NCI-H2227 (cell line): ENCODE results near the gene PRKAR1B.
"Not testable (repeated sequence)": the region's sequence is repeated elsewhere in the genome, so short reads cannot be mapped to it uniquely, and the experiment has no call there.

Experiments
- DNase-seq: peaks from one replicate; lab custom pipeline; 2025; ENCODE audit not compliant: unreplicated experiment; lab: John Stamatoyannopoulos, UW

The PRKAR1B gene

DNA sequence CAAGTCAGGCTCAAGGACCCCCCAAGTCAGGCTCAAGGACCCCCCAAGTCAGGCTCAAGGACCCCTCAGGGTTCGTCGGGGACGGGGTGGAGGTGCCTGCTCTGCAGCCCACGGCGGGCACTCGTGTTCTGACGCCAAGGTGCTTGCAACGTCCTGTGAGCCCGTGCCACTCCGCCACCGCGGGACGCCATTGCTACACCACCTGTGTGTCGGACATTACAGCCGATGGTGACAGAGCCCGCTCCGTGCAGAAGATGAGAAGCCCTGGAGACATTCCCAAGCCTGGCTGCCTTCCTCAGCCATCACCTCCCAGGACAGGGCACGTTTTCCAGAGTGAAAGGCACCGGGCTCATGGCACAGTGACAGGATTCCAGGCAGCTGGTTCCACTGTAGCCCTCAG lies 98.3 kb downstream of the PRKAR1B start:
- DNase-seq = no peak

DNA sequence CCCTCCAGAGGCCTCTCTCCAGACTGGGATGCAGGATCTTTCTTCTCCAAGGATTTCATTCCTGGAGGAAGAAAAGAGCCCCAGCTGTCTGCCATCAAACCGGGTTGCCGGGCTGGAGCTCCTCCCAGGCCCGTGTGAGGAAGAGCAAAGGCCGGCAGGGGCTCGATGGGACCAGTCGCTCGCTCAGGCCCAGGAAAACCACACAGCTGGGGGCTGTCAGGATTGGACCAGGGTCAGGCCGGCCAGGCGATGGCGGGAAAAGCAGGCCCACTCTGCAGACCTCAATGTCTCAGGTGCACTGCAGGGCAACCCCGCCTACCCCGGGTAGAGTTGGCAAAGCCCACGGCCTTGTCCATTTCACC lies 98.7 kb downstream of the PRKAR1B start:
- no peak for DNase-seq

DNA sequence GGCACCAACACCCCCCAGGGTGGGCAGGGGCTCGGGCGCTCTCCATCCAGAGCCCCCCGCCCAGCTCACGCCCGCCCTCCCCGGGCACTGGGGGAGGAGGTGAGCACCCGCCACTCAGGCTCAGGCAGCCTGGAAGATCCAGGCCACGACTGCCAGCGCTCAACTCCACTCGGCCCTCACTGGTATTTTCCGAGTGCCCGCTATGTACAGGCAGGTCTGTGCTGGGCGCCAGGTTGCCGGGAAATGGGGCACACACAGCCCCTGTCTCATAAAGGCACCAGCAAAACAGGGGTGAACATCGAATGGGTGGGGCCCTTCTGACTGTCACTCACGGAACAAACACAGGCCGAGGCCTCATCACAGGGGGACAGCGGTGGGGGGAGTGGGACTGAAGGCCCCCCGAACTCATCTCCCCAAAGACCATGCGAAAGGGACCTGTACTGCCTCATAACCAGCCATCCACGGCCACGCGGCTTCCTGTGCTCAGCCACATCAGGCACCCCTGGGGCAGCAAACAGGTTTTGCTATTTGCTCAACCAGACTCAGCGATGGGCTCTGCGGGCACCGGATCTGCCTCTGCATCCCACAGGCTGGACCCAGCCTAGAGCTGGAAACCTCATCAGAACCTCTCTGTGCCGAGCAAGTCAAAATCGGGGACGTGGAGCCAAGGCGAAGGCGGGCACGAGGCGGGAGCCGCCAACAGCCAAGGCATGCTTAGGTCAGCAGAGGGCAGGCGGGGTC lies 99.2 kb downstream of the PRKAR1B start:
- no peak for DNase-seq

DNA sequence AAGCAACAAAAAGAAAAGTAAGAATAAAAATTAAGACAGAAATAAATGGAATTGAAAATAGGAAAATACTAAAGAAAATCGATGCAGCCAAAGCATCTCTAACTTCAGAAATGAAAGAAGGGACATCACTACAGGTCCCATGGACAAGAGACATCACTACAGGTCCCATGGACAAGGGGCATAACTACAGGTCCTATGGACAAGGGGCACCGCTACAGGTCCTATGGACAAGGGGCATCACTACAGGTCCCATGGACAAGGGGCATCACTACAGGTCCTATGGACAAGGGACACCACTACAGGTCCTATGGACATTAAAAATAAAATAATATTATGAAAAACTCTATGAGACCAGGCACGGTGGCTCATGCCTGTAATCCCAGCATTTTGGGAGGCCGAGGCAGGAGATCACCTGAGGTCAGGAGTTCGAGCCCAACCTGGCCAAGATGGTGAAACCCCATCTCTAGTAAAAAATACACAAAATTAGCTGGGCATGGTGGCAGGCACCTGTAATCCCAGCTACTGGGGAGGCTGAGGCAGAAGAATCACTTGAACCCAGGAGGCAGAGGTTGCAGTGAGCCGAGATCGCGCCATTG lies 101.6 kb downstream of the PRKAR1B start:
- DNase-seq = no peak

DNA sequence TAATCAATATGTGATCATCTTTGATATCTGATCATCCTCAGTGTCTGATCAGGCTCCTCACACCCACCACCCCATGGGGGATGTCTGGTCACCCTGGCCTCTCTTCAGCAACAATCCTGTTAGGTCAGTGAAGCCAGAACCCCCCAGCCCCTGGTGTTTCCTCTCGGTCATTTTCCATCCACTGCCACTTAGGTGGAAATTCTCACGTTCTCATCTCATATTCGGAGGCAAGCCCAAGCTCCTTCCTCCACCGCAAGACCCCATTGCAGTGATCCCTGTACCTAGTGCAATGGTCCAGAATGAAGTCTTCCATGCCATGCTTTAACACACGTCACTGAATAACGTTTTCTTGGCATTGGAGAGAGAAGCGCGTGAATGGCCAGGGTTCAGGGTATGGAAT lies 103.6 kb downstream of the PRKAR1B start:
- no peak for DNase-seq

DNA sequence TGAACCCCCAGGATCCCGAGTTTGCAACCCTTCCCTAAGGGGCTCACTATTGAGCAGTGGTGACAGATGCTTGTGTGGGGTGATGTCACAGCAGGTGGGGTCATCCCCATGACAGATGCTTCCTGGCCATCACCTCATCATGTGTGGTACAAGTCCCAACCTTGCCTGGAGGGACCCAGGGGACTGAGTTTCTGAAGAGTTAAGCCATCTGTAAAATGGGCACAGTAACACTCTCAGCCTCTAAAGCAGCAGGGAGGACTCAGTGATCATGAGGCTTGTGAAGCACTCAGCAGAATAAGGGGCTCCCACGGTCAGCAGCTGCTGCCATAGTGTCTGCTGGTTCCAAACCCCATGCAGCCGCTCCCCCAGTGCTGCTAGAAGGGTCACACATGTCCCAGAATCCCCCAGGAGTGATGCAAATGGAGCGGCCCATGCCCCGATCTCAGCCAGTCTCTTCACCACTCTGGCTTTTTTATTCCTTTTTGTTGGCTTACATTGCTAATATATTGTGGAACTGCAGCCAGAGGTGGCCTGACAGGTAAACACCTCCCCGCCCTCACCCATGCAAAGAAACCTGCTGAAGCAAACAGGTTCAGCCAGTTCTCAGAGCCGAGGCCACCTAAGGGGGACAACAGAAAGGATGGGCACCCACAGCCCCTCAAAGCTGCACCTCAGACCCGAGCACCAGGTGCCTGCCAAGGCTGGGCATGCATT lies 105.4 kb downstream of the PRKAR1B start:
- DNase-seq = no peak

DNA sequence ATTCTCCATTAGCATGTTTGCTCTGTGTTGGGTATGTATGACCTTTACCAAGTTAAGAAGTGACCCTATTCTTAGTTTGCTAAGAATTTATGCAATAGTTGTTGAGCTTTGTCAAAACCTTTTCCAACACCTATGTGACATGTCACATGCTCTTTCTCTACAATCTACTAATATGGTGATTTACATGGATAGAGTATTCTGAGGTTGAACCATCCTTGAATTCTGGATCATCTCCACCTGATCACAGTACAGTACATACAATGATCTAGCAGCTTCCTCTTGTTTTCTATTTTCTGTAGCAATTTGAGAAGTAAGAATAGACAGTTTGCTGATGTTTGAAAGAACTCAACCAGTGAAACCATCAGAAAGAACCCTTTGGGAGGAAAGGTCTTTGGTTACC lies 106.2 kb downstream of the PRKAR1B start:
- DNase-seq = peak; percentile 4

DNA sequence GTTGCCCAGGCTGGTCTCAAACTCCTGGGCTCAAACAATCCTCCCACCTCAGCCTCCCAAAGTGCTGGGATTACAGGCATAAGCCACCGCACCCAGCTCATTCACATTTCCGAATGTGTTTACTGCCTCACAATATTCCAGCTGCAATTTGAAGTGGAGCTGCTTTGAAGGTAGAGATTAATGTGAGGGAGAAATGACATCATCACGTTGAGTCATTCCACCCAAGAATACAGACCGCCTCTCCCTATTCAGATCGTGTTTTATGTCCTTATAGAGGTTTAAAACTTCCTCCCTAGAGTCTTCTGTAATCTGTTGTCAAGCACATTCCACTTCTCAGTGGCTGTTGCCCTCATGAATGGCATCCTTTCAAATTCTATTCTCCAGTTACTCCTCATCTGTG lies 107.0 kb downstream of the PRKAR1B start:
- DNase-seq = no peak

DNA sequence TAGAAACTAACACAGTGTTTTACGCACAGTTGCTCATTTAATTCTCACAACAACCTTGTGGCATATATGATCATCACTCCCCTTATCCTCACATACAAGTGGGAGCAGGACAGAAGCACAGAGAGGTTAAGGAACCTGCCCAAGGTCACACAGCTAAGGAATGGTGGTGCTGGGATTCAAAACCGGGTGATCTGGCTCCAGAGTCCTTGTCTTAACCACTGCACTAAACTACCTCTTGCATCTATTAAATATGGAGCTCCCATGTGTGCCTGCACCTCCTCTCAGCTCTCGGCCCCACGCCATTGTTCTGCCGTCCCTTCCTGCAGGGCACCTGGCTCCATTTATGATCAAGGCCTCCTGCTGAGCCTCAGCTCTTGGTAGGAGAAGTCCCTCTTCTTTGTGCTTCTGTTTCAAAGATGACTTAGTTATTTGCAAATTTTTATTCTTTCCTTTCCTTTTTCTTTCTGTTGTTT lies 107.7 kb downstream of the PRKAR1B start:
- no peak for DNase-seq

DNA sequence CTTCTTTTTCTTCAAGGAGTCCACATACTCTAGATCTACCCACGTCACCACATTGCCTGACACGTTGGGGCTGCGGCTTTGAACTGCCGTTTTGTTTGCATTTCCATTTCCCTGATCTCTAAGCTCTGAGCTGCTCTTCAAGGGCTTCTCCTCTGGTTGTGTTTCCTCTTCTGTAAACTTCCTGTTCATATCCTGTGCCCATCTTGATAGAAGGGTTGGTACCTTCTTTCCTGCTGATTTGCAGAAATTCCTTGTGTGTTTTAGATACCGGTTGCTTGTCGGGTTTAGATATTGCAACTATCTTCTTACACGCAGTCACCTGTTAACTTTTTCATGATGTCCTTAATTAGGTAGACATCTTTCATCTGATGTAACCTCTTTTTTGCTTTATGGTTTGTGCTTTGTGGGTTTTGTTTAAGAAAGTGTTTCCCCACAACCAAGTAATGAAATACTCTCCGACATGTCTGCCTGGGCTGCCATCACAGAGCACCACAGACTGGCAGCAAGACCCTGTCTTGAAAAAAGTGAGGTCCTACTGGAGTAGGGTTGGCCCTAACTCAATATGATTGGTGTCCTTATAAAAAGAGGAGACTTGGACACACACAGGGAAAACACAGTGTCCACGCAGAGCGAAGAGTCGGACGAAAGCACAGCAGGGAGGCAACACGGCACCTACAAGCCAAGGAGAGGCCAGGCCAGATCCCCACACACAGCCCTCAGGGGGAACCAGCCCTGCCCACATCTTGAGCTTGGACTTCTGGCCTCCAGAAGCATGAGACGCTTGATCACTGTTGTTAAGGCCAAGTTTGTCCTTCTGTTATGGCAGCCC lies 108.3 kb downstream of the PRKAR1B start:
- DNase-seq = no peak

DNA sequence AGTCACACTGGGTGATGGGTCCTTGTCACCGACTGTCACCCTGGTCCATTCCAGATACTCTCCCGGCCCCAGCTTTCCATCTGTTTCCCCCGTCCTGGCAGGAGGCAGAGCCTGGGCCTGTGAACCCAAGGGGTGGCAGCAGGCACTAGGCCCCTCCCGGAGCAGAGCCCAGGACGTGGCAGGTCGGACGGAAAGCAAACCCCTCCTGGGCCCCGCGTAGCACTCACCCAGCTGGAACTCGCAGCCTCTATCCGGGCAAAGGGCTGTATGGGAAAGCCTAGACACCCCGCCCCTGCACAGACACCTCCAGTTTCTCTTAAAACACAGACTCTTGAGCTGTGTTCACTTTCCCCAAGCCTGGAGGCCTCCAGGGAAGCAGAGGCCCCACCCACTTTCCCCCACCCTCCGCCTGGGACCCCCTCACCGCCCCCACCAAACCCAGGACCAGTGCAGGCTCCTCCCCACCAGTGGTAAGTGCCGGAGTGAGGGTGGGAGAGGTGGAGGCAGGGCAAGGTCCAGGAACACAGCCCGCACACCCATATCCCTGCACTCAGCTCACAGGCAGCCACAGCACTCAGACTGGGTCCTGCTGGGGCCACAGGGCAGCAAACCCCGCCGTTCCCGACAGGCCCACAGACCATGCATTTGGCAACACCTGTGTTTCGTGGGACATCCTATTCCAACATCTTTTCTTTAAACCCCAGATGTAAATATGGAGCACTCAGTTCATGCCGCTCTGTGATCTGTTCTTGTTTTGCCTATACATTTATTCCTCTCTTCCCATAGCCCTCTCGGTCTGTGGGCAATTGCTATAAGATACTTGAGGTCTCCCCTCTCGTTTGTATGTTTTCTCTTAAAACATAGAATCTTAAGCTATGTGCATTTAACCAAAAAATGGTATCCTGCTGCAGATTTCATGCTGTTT lies 109.2 kb downstream of the PRKAR1B start:
- no peak for DNase-seq

DNA sequence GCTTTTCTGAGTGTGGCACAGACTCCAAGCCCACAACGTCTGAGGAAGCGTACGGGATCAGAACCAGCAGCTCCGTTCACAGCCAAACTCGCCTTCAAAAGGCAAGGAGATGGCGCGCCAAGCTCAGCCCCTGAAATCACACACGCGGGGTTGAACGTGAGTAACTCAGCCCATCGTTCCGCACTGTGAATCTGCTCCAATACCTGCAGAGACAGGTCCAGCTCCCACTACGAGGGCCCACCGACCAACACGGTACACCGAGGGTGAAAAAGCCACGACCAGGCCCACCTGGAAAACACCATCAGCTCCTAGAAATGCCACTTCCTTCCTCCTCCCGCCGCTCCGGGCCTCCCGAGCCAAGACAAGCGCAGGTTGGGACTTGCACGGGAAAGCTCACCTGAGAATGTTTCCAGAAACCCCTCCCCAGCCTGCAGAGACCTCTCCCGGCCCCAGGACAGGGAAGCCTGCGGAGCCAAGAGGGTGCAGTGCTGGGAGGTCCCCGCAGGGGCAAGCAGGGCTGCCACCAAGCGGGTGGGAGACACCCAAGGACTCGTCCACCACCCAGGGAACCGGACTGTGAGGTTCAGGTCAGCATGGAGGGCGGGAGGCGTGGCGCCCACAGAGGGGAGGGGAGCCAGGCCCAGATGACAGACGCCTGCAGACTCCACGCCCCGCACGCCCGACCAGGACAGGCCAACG lies 113.5 kb downstream of the PRKAR1B start:
- DNase-seq = no peak

DNA sequence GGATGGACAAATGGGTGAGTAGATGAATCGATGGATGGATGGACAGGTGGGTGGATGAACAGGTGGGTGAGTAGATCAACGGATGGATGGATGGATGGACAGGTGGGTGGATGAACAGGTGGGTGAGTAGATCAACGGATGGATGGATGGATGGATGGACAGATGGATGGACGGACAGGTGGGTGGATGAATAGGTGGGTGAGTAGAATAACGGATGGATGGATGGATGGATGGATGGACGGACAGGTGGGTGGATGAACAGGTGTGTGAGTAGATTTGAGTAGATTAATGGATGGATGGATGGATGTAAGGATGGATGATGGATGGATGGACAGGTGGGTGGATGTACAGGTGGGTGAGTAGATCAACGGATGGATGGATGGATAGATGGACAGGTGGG lies 115.2 kb downstream of the PRKAR1B start:
- not testable (repeated sequence) for DNase-seq

DNA sequence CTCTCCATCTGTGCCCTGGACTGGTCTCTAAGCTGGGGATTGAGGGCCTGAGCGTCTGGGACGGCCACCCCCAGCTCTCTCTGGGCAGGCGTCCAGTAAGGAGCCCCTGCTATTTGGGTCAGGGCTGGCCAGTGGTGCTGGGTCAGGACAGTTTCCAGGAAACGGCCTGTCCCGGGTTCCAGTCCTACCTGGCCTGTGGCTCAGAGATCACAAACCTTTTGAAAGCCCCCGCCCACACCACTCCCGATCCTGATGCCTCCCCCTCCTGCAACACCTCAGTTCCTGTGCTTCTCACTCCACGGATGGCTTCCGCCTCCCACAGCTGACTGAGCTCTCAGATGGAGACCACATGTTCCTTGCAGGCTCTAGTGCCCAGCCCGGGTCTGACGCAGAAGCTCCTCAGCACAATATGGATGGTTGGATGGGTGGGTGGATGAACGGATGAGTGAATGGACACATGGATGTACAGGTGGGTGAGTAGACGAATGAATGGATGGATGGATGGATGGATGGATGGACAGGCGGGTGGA lies 115.7 kb downstream of the PRKAR1B start:
- DNase-seq = no peak

DNA sequence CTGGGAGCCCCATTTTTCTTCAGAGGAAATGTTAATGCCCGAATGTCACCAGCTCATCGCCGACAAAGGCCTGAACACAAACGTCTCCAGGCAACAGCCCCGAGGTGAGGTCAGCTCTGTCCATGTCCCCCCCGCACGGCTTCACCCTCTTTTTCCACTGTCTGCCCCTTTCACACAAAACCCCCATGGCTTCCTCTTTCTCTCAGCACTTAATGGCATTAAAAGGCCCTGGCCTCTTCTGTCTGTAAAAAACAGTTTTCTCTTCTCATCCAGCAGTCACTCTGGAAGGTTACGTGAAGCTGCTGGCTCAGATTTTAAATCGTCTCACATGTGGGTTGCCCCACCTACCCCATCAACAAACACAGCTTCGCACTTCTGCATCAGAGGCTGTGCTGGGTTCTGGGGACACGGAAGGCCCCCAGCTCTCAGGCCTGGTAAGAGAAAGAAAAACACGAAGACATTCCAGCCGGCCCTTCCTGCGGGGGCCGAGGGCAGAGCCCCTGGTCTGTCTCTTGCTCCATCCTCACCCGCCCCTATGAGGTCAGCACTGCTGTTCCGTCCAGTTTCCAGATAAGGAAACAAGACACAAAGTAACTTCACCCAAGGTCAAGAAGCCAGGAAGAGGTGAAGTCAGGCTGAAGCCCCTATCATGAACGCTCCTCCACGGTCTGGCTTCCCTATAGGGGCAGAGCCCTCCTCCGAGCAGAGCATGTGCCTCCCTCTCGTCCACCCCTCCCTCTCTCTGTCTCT lies 116.4 kb downstream of the PRKAR1B start:
- DNase-seq = no peak

DNA sequence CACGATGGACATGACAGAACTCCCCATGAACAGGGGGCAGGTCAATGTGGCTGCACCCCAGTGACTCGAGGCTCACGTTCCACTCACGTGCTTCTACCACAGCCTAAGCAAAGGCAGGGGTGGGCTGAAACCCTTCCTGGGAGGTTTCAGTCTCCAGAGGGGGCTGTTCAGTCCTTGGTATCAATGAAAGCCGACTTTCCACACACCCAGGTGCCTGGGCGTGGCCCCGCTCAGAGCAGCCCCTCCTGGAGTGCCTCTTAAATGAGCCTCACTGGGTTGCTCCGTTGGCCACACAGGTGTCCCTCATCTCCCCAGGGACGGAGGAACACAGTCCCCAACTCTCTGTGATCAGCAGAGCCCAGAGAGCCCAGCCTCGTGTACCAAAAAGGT lies 116.9 kb downstream of the PRKAR1B start:
- no peak for DNase-seq

DNA sequence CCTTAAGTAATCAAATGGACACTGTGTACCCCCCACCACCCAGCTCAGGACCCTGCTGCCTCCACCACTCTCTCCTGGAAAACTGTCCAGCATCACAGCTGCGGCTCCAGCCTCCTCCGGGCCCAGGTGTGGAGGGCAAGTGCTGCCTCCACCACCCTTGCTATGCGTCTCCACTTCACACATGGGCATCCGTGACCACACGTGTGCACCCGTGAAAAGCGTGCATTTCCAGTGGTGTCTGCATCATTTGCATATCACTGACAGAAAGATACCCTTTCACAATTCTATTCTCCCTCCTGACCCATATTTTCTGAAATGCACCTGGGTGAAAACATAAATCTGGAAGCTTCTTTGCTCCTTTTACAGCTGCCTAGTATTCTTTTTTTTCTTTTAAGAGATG lies 117.7 kb downstream of the PRKAR1B start:
- DNase-seq = no peak

DNA sequence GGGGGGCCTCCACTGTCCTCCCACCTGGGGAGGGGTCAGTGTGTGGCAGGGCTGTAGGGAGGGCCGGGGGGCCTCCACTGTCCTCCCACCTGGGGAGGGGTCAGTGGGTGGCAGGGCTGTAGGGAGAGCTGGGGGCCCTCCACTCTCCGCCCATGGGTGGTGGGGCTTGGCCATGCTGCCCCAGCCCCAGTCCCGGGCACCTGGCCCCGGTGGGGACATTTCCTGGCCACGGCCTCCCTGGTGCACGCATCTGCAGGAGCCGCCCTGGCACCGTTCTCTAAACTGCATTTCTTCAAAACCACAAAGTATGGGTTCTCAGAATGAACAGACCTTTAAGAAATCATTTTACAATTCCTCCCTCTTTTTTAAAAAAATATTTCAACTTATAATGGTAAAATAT lies 118.1 kb downstream of the PRKAR1B start:
- DNase-seq = no peak

DNA sequence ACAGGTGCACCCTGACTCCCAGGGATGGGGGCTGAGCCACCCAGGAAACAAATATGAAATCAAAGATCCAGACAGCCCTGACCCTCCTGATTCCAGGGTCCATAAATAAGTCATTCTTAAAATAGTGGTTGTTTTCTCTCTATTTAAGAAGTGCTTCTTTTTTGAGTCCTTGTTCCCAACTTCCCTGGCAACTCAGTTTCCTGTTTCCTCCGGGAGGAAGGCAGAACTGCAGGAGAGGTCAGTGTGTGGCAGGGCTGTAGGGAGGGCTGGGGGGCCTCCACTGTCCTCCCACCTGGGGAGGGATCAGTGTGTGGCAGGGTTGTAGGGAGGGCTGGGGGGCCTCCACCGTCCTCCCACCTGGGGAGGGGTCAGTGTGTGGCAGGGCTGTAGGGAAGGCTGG lies 118.7 kb downstream of the PRKAR1B start:
- DNase-seq = no peak
